Measurements from ENCODE around the gene LAPTM5.
A peak's percentile ranks its signal among the peaks of the same experiment; 100 is the strongest.
"Not testable (repeated sequence)": the region's sequence is repeated elsewhere in the genome, so short reads cannot be mapped to it uniquely, and the experiment has no call there.

Gene LAPTM5

GRCh38 chr1:30768830-30769718 lies 11.5 kb upstream of the LAPTM5 start:
- no peak for DNase-seq

DNA sequence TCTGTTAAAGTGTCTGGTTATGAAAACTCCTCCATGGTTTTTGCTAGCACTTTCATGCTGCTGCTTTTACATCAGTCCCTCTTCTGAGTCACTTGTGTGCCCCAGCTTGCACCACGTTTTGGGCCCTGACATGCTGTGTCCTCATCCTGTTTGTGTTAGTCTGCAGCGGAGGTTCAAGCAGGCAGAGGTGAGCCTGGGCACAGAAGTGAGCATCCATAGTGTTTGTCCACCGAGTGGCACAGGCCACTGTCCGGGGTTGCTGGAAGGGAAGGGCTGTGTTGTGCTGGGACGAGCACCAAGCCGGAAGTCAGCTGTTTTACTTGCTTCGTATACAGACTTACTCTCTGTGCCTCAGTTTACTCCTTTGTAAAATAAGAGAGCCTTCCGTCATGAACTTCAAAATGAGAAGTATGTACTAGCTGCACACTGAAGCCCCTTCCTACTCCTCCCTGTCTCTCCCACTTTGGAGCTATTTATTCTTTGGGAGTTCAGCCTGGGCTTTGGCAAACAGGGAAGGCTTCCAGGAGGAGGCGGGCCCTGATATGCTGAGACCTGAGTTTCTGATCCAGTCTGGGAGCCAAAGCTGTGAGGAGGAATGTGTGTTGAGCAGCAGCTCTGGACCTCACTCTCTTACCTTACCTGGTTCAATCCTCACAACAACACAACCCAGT lies 10.7 kb upstream of the LAPTM5 start:
- no peak for DNase-seq

- not testable (repeated sequence) for DNase-seq
Measured at GRCh38 chr1:30766948-30767347, 9.4 kb upstream of the LAPTM5 start.

DNA sequence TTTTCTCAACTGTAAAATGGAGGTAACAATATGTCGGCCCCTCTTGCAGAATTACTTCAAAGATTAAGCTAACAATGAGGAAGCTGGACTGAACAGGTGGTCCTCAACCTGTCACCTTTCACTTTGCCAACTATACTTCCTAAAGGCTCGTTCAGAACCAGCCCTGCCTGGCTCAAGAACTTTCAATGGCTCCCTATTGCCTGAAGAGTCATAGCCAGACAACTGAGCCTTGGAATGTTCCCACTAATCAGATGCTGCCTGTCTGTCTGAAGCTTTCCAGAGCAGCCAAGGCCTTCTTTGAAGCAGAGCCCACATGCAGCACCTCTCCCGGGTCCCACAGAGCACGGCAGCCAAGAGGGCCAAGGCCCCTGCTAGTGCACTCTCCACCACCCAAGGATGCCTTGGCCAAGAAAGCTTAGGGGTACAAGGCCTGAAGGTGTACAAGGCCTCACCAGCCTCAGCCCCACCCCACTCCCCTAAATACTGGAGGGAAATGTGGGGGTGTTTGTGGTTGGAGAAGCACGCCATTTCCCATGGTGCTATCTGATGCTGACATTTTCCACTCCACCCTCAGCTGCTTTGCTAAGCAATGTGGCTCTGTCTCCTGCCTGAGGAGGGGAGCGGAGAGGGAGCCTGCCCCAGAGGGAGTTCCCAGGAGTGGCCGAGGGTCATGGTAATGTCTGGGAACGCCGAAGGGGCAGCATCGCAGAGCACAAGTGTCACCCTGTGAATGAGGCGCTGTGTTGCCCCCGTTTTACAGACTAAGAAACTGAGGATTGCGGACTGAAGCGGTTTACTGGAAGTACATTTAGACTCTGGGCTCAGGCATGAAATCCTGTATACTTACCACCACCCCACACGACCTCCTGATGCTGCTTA lies 8.2 kb upstream of the LAPTM5 start:
- DNase-seq = no peak

GRCh38 chr1:30764939-30765555 lies 7.5 kb upstream of the LAPTM5 start:
- no peak for DNase-seq

- DNase-seq = no peak
Measured at GRCh38 chr1:30764396-30764795, 6.8 kb upstream of the LAPTM5 start.

- peak in 11 of 14 donors; percentile 25 to 82 (median 55) for DNase-seq
Measured at GRCh38 chr1:30763651-30764248, 6.2 kb upstream of the LAPTM5 start.

GRCh38 chr1:30762930-30763650 lies 5.5 kb upstream of the LAPTM5 start:
- peak in 1 of 14 donors; percentile 51 for DNase-seq

GRCh38 chr1:30762152-30762929 lies 4.8 kb upstream of the LAPTM5 start:
- peak in 1 of 14 donors; percentile 33 for DNase-seq

GRCh38 chr1:30761381-30762151 lies 4.0 kb upstream of the LAPTM5 start:
- peak in 2 of 14 donors; percentile 33 to 35 for DNase-seq

DNA sequence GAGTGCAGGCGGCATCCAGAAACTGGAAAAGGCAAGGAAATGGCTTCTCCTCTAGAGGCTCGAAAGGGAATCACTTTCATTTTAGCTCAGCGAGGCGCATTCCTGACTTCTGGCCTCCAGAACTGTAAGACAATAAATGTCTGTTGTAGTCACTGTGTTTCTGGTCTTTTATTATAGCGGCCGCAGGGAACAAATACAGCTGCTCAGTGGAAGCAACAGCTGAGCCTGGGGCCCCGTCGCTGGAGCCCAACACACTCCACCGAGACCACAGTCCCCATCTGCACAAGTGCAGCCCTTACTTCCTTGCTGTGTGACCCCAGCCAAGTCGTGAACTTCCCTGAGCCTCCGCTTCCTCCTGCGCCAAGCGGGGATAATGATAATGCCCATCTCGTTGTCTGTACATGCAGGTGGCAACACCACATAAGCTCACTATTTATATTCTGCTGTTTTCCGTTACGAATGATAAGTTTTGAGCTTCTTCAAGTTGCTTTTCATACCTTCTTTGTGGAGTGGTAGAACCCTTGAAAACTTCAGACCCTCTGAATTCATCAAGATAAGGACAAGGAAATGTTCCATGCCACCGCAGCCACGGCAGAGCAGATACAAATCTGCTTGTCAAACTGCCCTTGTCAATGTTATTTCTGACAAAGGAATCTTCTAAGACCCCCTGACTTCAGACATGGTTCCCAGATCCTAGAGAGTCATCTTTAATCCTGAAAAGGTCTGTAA lies 3.2 kb upstream of the LAPTM5 start:
- DNase-seq = no peak

DNA sequence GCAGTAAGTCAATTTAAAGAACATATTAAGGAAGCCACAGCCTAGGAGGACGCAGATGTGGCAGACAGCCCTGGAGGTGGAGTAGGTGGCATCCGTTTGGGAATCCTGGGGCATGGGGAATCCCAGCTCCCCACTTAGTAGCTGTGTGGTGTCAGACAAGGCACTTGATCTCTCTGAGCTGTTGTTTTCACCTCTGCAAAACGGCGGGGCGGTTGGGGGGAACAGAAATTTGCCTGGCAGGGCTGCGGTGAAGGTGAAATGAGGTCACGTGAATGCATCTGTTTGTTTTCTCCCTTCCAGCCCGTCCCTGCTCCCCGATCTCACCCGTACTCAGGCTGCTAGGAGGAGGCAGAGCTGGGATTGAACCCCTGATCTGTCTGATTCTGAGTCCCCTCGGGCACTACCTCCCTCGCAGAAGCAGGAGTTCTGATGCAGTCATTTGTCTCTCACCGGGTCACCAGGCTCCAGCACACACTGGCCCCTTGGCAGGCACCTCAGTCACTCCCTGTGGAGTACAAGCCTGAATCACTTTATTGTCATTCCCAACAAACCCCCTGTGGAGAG lies 2.2 kb upstream of the LAPTM5 start:
- DNase-seq = no peak

DNA sequence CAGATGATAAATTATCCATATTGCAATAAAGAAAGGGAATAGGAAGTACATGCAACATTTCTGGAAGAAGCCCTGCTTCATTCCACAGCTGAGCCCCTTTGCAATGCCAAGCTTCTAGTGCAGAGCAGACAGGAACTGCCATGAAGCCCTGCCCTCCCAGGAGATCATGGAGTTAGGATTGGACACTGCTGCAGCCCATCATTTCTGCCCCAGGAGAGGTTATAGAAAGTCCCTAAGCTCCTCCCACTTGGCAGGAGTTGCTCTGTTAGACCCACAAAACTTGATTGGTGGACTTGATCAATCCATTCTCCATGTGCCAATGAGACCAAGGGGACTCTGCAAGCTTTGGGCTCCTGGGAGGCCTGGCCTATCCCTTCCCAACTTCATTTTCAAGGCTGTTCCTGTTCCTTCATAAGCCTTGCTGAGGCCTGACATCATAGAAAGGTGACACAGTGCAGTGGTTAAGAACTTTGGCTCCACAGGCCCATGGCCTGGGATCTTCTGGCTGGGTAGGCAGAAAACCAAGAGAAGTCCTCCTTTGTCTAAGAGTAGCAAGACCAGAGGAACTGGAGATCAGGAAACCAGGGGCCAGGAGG lies 1.3 kb upstream of the LAPTM5 start:
- DNase-seq = no peak

GRCh38 chr1:30758121-30758688 lies 631 bp upstream of the LAPTM5 start:
- DNase-seq = no peak

GRCh38 chr1:30756545-30757351 lies 826 bp downstream of the LAPTM5 start:
- peak in 10 of 14 donors; percentile 23 to 74 (median 46) for DNase-seq

DNA sequence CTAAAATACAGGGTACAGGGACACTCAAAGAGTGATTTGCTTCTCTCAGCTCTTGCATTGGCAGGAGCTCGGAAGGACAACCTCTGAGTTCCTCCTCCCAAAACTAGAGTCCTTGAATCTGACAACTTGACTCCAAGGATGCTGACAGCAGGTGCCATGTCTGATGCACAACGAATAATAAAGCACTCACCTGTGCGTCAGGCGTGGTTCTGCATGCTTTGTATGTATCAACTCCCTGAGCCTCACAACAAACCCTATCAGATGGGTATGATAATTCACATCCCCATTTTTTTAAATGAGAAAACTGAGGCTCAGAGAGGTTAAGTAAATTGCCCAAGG lies 1.4 kb downstream of the LAPTM5 start:
- no peak for DNase-seq

- DNase-seq = no peak
Measured at GRCh38 chr1:30755746-30756145, 1.8 kb downstream of the LAPTM5 start.
